Panc1 (cell line): ENCODE results near the gene DDAH1.

Experiments used
- CTCF ChIP-seq: fragments of 450-650 bp; IDR thresholded peaks from 2 replicates; pipeline ENCODE4 v1.5.1; 2017; ENCODE audit warnings: mild to moderate bottlenecking
- POLR2AphosphoS5 ChIP-seq: IDR thresholded peaks from 2 replicates; pipeline ENCODE4 v1.6.1; 2012; ENCODE audit warnings: mild to moderate bottlenecking, low read depth, low read length, moderate library complexity
- REST ChIP-seq, 2 experiments: IDR thresholded peaks; 2 replicates each; pipeline ENCODE4 v1.6.1; 2011 to 2012; ENCODE audit warnings: low read depth in 2 of 2, control low read depth in 1 of 2, low read length in 1 of 2, mild to moderate bottlenecking in 1 of 2, moderate library complexity in 1 of 2; ENCODE audit not compliant: insufficient read depth in 1 of 2
- SIN3A ChIP-seq: IDR thresholded peaks from 2 replicates; pipeline ENCODE4 v1.6.1; 2012; ENCODE audit warnings: low read depth, mild to moderate bottlenecking, low read length, moderate library complexity, borderline replicate concordance; ENCODE audit not compliant: insufficient read depth
- TCF7L2 ChIP-seq: IDR thresholded peaks from 2 replicates; pipeline ENCODE4 v1.6.1; 2011; ENCODE audit warnings: mild to moderate bottlenecking, low read depth, low read length, inconsistent platforms

- TF ChIP-seq CTCF (no peak), SIN3A (no peak), REST (IDR thresholded peaks at IDR 0.05; ENCODE audit: insufficient read depth in 1 of 2, low read depth in 2 of 2, low read length in 1 of 2) (no peak), POLR2AphosphoS5 (no peak), TCF7L2 (no peak)
Measured at GRCh38 chr1:85352055-85352454, 112.9 kb downstream of the DDAH1 start.
